HepG2 (cell line): ENCODE data around the gene SYTL2. TPM values are rescaled to one million over a fixed set of nuclear protein-coding genes. Genes with fewer than 3 reads are reported as not detected.
"Not testable (repeated sequence)": the region's sequence is repeated elsewhere in the genome, so short reads cannot be mapped to it uniquely, and the experiment has no call there.

ENCODE experiments used
- ATAC-seq: fragments of 200-7000 bp; cut with Tn5 transposase; 3 replicates; pipeline ENCODE4 v1.9.1; 2020; ENCODE audit warnings: mild to moderate bottlenecking, moderate library complexity
- BruUV-seq: library from RNA; stranded (reverse); fragments of 400-500 nt; replicated peaks from 2 replicates; lab custom pipeline; 2021; lab: Mats Ljungman, UMichigan
- CTCF ChIA-PET: fragments of 300-600 bp; formaldehyde crosslinking; extraction: SDS; loops from one replicate; lab custom pipeline; 2021; ENCODE audit warnings: low total read pairs, inconsistent platforms, low intra/inter-chr PET ratio; lab: Yijun Ruan, JAX
- POLR2A ChIA-PET: fragments of 350-600 bp; sonication (Branson Sonifier 250); formaldehyde crosslinking; loops from one replicate; lab custom pipeline; 2020; ENCODE audit warnings: antibody characterized with exemption, inconsistent platforms; lab: Yijun Ruan, JAX
- DNase-seq: peaks from one replicate; pipeline ENCODE4 v3.0.0-alpha.2; 2015; ENCODE audit warnings: low spot score
- FAIRE-seq: peaks from 3 replicates; lab custom pipeline; 2011; peaks lifted over from hg19 to GRCh38; lab: Jason Lieb, UNC
- H2AFZ ChIP-seq: one replicate; pipeline ENCODE4 v1.6.1; 2011; ENCODE audit warnings: low read length, inconsistent platforms
- H3K27ac ChIP-seq: fragments of 300-600 bp; 3 replicates; pipeline ENCODE4 v1.8.0; 2011; ENCODE audit warnings: mixed run types, mild to moderate bottlenecking, mixed read lengths, low read length, inconsistent platforms; ENCODE audit not compliant: insufficient read depth; ENCODE audit errors: extremely low read length
- H3K27me3 ChIP-seq, 2 experiments: fragments of 200-600 bp in 1 of 2; 2 replicates in 1 of 2; 3 replicates in 1 of 2; pipeline versions ENCODE4 v1.6.0 to v1.8.0; 2011; ENCODE audit warnings: low read length in 2 of 2, mild to moderate bottlenecking in 2 of 2, moderate library complexity in 2 of 2, inconsistent platforms in 1 of 2; ENCODE audit not compliant: insufficient read depth in 2 of 2, control insufficient read depth in 1 of 2
- H3K36me3 ChIP-seq, 2 experiments: fragments of 200-600 bp in 1 of 2; replicated peaks in 1 of 2; 2 replicates in 1 of 2; 3 replicates in 1 of 2; pipeline versions ENCODE4 v1.5.1 to v1.8.0; 2011; ENCODE audit warnings: low read length in 2 of 2, inconsistent platforms in 1 of 2; ENCODE audit not compliant: insufficient read depth in 2 of 2, control insufficient read depth in 1 of 2
- H3K4me1 ChIP-seq: 2 replicates; pipeline ENCODE4 v1.5.1; 2012; ENCODE audit warnings: low read length, inconsistent platforms; ENCODE audit not compliant: insufficient read depth
- H3K4me2 ChIP-seq: 2 replicates; pipeline ENCODE4 v1.6.0; 2011; ENCODE audit warnings: low read depth, low read length, inconsistent platforms
- H3K4me3 ChIP-seq, 3 experiments: fragments of 200-600 bp in 1 of 3; sonication (generic), shearing (Covaris generic) in 1 of 3; replicated peaks in 1 of 3; 2 replicates each; pipeline ENCODE4 v1.5.1; 2011 to 2016; ENCODE audit warnings: low read length in 3 of 3, inconsistent platforms in 2 of 3, low read depth in 2 of 3, mild to moderate bottlenecking in 2 of 3, control low read depth in 1 of 3, mixed read lengths in 1 of 3; ENCODE audit not compliant: insufficient read depth in 1 of 3
- H3K79me2 ChIP-seq: one replicate; pipeline ENCODE4 v1.6.1; 2011; ENCODE audit warnings: low read length, inconsistent platforms; ENCODE audit not compliant: insufficient read depth
- H3K9ac ChIP-seq: 2 replicates; pipeline ENCODE4 v1.6.0; 2011; ENCODE audit warnings: mild to moderate bottlenecking, low read depth, low read length, inconsistent platforms; ENCODE audit not compliant: insufficient read depth
- H3K9me3 ChIP-seq: 2 replicates; pipeline ENCODE4 v1.5.1; 2012; ENCODE audit warnings: mild to moderate bottlenecking, low read length
- H4K20me1 ChIP-seq: 2 replicates; pipeline ENCODE4 v1.6.0; 2011; ENCODE audit warnings: inconsistent platforms, mild to moderate bottlenecking, low read length, moderate library complexity; ENCODE audit not compliant: insufficient read depth
- GPN1 ChIP-seq: sonication (generic); formaldehyde crosslinking; IDR thresholded peaks from 2 replicates; pipeline ENCODE4 v1.5.1; 2020; ENCODE audit warnings: missing genetic modification reagents, borderline replicate concordance
- MAFF ChIP-seq: IDR thresholded peaks from 2 replicates; pipeline ENCODE4 v1.6.1; 2011; ENCODE audit warnings: low read depth, low read length, improper control_type of control experiment
- MAFK ChIP-seq, 2 experiments: IDR thresholded peaks in 1 of 2; conservative IDR thresholded peaks in 1 of 2; 2 replicates each; pipeline ENCODE4 v1.6.1; 2011; ENCODE audit warnings: improper control_type of control experiment in 2 of 2, low read length in 2 of 2
- WGBS: methylation state at CpG from one replicate; pipeline ENCODE4 v1.1.6; 2017; ENCODE audit warnings: low lambda C conversion rate; 5-methylcytosine and 5-hydroxymethylcytosine counted together
- in situ Hi-C: cut with HindIII; loops from 2 replicates; pipeline ENCODE4 v1.10.0; 2017; ENCODE audit warnings: low pct_unique_long_range_greater_than_20kb; ENCODE audit not compliant: extremely low pct_ligation_motif_present
- intact Hi-C: fragments of 100-400 bp; cut with micrococcal nuclease; formaldehyde crosslinking; loops from one replicate; pipeline ENCODE4 v1.10.0; 2022; ENCODE audit not compliant: unreplicated experiment
- polyA plus RNA-seq, 8 experiments: library from polyadenylated mRNA; depleted of rRNA in 3 of 8; stranded (reverse) in 7 of 8; unstranded in 1 of 8; fragments of >200 nt; fragmentation: Illumina TruSeq in 4 of 8; extraction: Trizol in 4 of 8; gene quantifications; 2 replicates each; pipeline versions ENCODE4 v1.2.1 to v1.2.3, GENCODE V29; 2011 to 2016; ENCODE audit warnings: low read depth in 4 of 8, missing spikeins in 1 of 8, mixed read lengths in 1 of 8; ENCODE audit not compliant: insufficient read depth in 1 of 8
- total RNA-seq, 5 experiments: library from RNA; depleted of rRNA; stranded (reverse); fragments of >200 nt; fragmentation: Illumina TruSeq; extraction: Trizol; gene quantifications; 2 replicates each; pipeline ENCODE4 v1.2.3, GENCODE V29; 2016; ENCODE audit warnings: low read depth in 1 of 5

Gene SYTL2
- total and polyA plus RNA-seq, 2 of the 13 experiments (the other 11 are each of a cell fraction or from before 2014, with no cell fraction given) = 0.77 to 0.90 TPM

DNA sequence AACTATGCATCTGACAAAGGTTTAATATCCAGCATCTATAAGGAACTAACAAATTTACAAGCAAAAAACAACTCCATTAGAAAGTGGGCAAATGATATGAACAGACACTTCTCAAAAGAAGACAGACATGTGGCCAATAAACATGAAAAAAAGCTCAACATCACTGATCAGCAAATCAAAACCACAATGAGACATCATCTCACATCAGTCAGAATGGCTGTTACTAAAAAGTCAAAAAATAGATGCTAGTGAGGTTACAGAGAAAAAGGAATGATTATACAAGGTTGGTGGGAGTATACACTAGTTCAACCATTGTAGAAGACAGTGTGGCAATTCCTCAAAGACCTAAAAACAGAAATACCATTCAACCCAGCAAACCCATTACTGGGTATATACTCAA lies 30.0 kb upstream of the SYTL2 start:
- H3K9me3 ChIP-seq, H3K9ac ChIP-seq: not testable (repeated sequence)

DNA sequence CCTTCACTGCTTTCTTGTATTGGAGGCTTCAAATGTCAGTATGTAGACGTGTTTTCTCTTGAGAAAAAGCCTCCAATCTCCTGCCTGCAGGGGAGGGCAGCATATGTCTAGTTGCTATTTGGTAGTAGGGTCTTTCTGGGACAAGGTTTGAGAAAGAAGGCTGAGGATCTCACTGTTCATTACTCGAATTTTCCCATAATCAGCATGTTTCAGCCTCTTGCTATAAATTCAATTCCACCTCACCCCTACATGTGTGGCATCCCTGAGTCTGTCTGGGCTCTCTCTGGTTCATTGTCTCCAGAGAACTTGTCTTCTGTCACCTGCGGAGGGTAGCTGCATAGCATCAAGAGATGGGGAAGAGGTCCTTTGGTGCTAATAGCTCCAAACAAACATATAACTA lies 24.8 kb upstream of the SYTL2 start:
- Histone ChIP-seq H3K9me3 (no peaks in the 10 kb centered on the region), H3K79me2 (no peaks in the 10 kb centered on the region), H3K9ac (no peak overlapping the region), H2AFZ (no peak overlapping the region), H3K36me3 (no peaks in the 10 kb centered on the region), H3K4me2 (no peak overlapping the region), H3K4me1 (no peaks in the 10 kb centered on the region), H3K27me3 (no peaks in the 10 kb centered on the region), H3K27ac (no peak overlapping the region), H3K4me3 (no peak overlapping the region), H4K20me1 (no peaks in the 10 kb centered on the region)
- no peak for DNase-seq
- intact Hi-C loops (no loop called here), in situ Hi-C loops (no loop called here)
- WGBS = 27% methylated on average over 3 of the region's 3 CpGs
- ChIA-PET CTCF (no interaction called here), POLR2A (no interaction called here)
- no peak for FAIRE-seq
- TF ChIP-seq GPN1 (CRISPR knock-in tag) (no peak), MAFF (0 out of 2 replicates have a peak, but pooled peaks have one; percentile 27), MAFK (conservative IDR thresholded peaks at IDR 0.05 in 1 of 2, IDR thresholded peaks at IDR 0.05 in 1 of 2; ENCODE audit: low read length in 2 of 2) (peak; percentile 45 to 51; a peak in 2 of 4 replicates)
- ATAC-seq = no peak
- BruUV-seq = no TSS peak

More for the DNA sequence above, 30.0 kb upstream of the SYTL2 start:
- BruUV-seq, H3K36me3 ChIP-seq, H3K27ac ChIP-seq, intact Hi-C loops, H3K79me2 ChIP-seq, POLR2A ChIA-PET, in situ Hi-C loops, CTCF ChIA-PET, DNase-seq, H3K4me1 ChIP-seq, FAIRE-seq, H4K20me1 ChIP-seq, H3K4me3 ChIP-seq, H3K4me2 ChIP-seq, ATAC-seq, H2AFZ ChIP-seq, H3K27me3 ChIP-seq: not testable (repeated sequence)
